Ishikawa (cell line): Measurements from ENCODE around the gene SNN.

ENCODE experiments used
- CEBPB ChIP-seq: IDR thresholded peaks from 2 replicates; pipeline ENCODE4 v1.6.1; 2012
- CREB1 ChIP-seq: IDR thresholded peaks from 2 replicates; pipeline ENCODE4 v1.6.1; 2012; ENCODE audit warnings: low read depth
- EGR1 ChIP-seq: IDR thresholded peaks from 2 replicates; pipeline ENCODE4 v1.6.1; 2012
- EP300 ChIP-seq: IDR thresholded peaks from 2 replicates; pipeline ENCODE4 v1.6.1; 2012; ENCODE audit warnings: borderline replicate concordance
- MAX ChIP-seq: IDR thresholded peaks from 2 replicates; pipeline ENCODE4 v1.6.1; 2012
- NFIC ChIP-seq: IDR thresholded peaks from 2 replicates; pipeline ENCODE4 v1.6.1; 2012
- RAD21 ChIP-seq: IDR thresholded peaks from 2 replicates; pipeline ENCODE4 v1.6.1; 2012; ENCODE audit warnings: low read depth
- REST ChIP-seq: IDR thresholded peaks from 2 replicates; pipeline ENCODE4 v1.6.1; 2012; ENCODE audit warnings: low read depth, mild to moderate bottlenecking
- TAF1 ChIP-seq: IDR thresholded peaks from 2 replicates; pipeline ENCODE4 v1.6.1; 2012; ENCODE audit warnings: low read depth, mild to moderate bottlenecking
- TCF12 ChIP-seq: IDR thresholded peaks from 2 replicates; pipeline ENCODE4 v1.6.1; 2012; ENCODE audit warnings: low read depth
- TEAD4 ChIP-seq: IDR thresholded peaks from 2 replicates; pipeline ENCODE4 v1.6.1; 2012
- YY1 ChIP-seq: IDR thresholded peaks from 2 replicates; pipeline ENCODE4 v1.6.1; 2012; ENCODE audit warnings: low read depth
- TF ChIP-seq, protein P1 (sequence below): IDR thresholded peaks from 2 replicates; pipeline ENCODE4 v1.6.1; 2012

- TF ChIP-seq REST (no peak), YY1 (no peak), MAX (no peak), RAD21 (no peak), TAF1 (no peak), CEBPB (no peak), EP300 (no peak), TCF12 (no peak), TEAD4 (no peak), NFIC (no peak), CREB1 (no peak), EGR1 (no peak)
- TF ChIP-seq, protein P1, sequence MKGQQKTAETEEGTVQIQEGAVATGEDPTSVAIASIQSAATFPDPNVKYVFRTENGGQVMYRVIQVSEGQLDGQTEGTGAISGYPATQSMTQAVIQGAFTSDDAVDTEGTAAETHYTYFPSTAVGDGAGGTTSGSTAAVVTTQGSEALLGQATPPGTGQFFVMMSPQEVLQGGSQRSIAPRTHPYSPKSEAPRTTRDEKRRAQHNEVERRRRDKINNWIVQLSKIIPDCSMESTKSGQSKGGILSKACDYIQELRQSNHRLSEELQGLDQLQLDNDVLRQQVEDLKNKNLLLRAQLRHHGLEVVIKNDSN: no peak
Measured at GRCh38 chr16:11639008-11639562, 29.2 kb upstream of the SNN start.
